Activated naive CD8-positive, alpha-beta T cell treated with anti-CD3 and anti-CD28 coated beads for 36 hours (primary cell): Measurements from ENCODE around the gene ATOSB. TPM values are rescaled to one million over a fixed set of nuclear protein-coding genes. Genes with fewer than 3 reads are reported as not detected.
"Not testable (repeated sequence)": the region's sequence is repeated elsewhere in the genome, so short reads cannot be mapped to it uniquely, and the experiment has no call there.

Experiments used
- DNase-seq: peaks from one replicate; pipeline ENCODE4 v3.0.0; 2021
- H3K27ac Mint-ChIP-seq: one replicate; pipeline ENCODE4 v1.8.0; 2022; ENCODE audit warnings: mild to moderate bottlenecking, moderate library complexity, mixed read lengths
- H3K27me3 Mint-ChIP-seq: one replicate; pipeline ENCODE4 v1.8.0; 2022; ENCODE audit warnings: mild to moderate bottlenecking, mixed read lengths
- H3K36me3 Mint-ChIP-seq: one replicate; pipeline ENCODE4 v1.8.0; 2021; ENCODE audit warnings: mild to moderate bottlenecking, mixed read lengths
- H3K4me1 Mint-ChIP-seq: one replicate; pipeline ENCODE4 v1.8.0; 2021; ENCODE audit warnings: mixed read lengths
- H3K4me3 Mint-ChIP-seq: one replicate; pipeline ENCODE4 v1.8.0; 2022; ENCODE audit warnings: mild to moderate bottlenecking, moderate library complexity, mixed read lengths
- H3K9me3 Mint-ChIP-seq: one replicate; pipeline ENCODE4 v1.8.0; 2022; ENCODE audit warnings: mixed read lengths
- total RNA-seq, 2 experiments: library from RNA; stranded (reverse); gene quantifications; one replicate each; pipeline ENCODE4 v1.2.3, GENCODE V29; 2021

The ATOSB gene, protein sequence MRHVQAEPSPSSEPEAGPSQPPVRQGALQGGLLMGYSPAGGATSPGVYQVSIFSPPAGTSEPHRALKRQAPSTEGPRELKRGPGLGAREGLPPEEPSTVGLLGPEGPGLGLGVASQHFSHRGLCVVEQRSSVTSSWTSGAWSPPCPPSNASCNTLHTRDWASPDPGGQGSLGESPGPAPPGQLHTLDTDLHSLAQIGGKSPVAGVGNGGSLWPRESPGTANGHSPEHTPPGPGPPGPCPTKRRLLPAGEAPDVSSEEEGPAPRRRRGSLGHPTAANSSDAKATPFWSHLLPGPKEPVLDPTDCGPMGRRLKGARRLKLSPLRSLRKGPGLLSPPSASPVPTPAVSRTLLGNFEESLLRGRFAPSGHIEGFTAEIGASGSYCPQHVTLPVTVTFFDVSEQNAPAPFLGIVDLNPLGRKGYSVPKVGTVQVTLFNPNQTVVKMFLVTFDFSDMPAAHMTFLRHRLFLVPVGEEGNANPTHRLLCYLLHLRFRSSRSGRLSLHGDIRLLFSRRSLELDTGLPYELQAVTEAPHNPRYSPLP
- 1 to 10 TPM; 3.8 to 4.1 TPM for total RNA-seq

DNA sequence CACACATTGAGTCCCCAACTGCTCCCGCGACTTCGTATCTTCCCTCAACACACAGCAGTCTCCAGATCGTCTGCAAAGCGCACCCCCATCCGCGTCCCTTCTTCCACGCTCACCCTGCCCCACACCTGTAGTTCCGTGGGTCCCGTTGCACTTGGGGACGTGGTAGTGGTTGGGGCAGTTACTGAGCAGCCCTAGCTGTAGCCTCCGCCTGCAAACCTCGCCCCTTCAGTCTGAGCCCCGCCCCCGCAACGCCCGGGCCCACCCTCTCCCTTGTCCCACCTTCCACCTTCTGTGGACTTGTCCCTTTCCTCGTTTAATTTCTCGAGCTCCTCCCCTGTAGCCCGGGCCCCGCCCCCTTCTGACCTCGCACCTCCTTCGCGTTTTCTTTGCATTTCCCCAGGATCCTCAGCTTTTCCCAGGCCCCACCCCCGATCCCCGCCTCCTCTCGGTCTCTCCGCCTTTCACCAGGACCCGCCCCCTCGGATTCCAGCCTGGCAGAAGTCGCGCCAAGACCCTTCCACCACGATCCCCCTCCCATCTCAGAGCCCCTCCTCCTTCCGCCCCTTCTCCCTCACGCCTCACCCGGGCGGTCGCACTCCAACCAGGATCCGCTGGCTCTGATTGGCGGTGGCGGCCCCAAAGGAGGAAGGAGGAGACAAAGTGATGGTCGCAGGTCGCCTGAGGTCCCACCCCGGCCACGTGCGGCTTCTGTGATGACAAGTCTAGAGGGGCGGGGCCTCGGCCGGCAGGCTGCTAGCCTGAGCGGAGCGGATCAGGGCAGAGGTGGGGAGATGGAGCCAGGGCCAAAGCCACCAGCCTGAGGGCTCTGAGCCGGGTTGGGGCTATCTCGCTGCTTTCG is at the start of gene ATOSB:
TSS of gene ATOSB (minus strand) at position 183 of the 859 bp plus-strand sequence. CDS start 7,588 bp downstream, outside the sequence.
- H3K4me1 Mint-ChIP-seq, result peaks cover 40% of the 10 kb centered on the region
- peak; percentile 95 for DNase-seq
- peaks cover 2% of the 10 kb centered on the region for H3K9me3 Mint-ChIP-seq
- peak within 1 kb of the TSS; percentile 88 for H3K27ac Mint-ChIP-seq
- peak within 1 kb of the TSS; percentile 92 for H3K4me3 Mint-ChIP-seq
- H3K36me3 Mint-ChIP-seq, result no peaks in the 10 kb centered on the region
- no peaks in the 10 kb centered on the region for H3K27me3 Mint-ChIP-seq

- no peaks in the 10 kb centered on the region for H3K36me3 Mint-ChIP-seq
- H3K9me3 Mint-ChIP-seq, result no peaks in the 10 kb centered on the region
- DNase-seq, result no peak
- peaks cover 10% of the 10 kb centered on the region for H3K4me1 Mint-ChIP-seq
- no peak overlapping the region for H3K27ac Mint-ChIP-seq
- H3K4me3 Mint-ChIP-seq, result no peak overlapping the region
- peaks cover 12% of the 10 kb centered on the region for H3K27me3 Mint-ChIP-seq
Observed at GRCh38 chr9:35164711-35165110, 49.0 kb upstream of the ATOSB start.

DNA sequence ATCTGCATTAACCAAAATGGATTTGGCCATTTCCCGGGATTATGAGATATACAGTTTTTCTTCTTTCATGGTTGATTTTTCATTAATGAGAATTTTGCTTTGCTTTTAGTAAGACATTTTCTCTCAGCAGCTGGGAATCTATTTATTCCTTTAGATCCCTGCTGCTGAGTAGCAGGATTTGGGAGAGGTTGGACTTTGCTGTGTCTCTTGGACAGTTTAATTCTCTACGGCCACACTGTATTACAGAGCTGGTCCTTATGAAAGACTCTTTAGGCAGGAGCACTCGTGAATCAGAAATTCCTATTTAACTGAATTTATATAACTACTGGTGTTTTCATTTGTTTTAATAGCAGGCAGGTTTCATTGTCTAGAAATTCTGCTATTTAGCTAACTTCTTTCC is 47.8 kb upstream of the ATOSB start:
- Mint-ChIP-seq H3K4me3 (no peak overlapping the region), H3K36me3 (no peaks in the 10 kb centered on the region), H3K4me1 (peaks cover 12% of the 10 kb centered on the region), H3K27ac (no peak overlapping the region), H3K9me3 (no peaks in the 10 kb centered on the region), H3K27me3 (peaks cover 12% of the 10 kb centered on the region)
- DNase-seq, result no peak

DNA sequence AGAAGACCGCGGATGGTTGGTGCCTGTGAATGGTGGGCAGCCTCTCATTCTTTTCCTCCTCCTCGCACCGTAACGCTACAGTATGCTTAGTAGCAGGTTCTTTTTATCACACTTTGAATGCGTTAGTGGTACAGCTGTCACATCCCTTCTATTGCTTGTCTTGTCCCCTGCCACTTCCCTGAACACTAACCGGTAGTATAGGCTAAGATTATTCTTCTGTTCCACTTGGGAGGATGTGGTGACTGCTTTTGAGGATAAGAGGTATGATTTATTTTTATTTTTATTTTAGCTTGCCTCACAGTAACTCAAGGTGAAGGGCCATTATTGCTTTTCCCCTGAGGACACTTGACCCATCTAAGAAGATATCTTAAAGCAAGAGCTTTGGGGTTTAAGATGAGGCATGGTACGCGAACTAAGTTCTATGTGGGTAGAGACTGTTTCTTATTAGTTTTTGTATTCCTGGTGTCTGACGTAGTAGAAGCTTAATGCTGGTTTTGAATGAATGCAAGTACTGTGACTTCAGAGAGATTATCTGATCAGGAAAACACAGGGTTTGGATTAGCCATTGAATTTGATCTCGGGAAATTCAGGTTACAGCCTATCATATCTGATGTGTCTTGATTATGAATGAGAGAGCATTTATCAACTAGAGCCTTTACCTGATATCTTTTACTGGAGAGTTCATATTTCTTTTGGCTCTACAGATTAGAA is 47.1 kb upstream of the ATOSB start:
- peaks cover 12% of the 10 kb centered on the region for H3K4me1 Mint-ChIP-seq
- DNase-seq, result no peak
- H3K27me3 Mint-ChIP-seq, result peaks cover 12% of the 10 kb centered on the region
- peak overlapping the region; percentile 86 for H3K4me3 Mint-ChIP-seq
- H3K36me3 Mint-ChIP-seq, result no peaks in the 10 kb centered on the region
- H3K27ac Mint-ChIP-seq, result no peak overlapping the region
- no peaks in the 10 kb centered on the region for H3K9me3 Mint-ChIP-seq

GRCh38 chr9:35161713-35162604 is 46.3 kb upstream of the ATOSB start, which contains the start of gene UNC13B:
Gene UNC13B, plus strand, starts transcription at chr9:35162009. Its CDS starts 275 bp downstream, at chr9:35162284.
- DNase-seq, result peak; percentile 77
- no peaks in the 10 kb centered on the region for H3K36me3 Mint-ChIP-seq
- no peak within 1 kb of the TSS for H3K27ac Mint-ChIP-seq
- H3K27me3 Mint-ChIP-seq, result peaks cover 12% of the 10 kb centered on the region
- H3K4me3 Mint-ChIP-seq, result peak within 1 kb of the TSS; percentile 86
- peaks cover 12% of the 10 kb centered on the region for H3K4me1 Mint-ChIP-seq
- no peaks in the 10 kb centered on the region for H3K9me3 Mint-ChIP-seq

GRCh38 chr9:35158501-35159280 is 43.0 kb upstream of the ATOSB start:
- Mint-ChIP-seq H3K27me3 (peaks cover 11% of the 10 kb centered on the region), H3K4me3 (no peak overlapping the region), H3K36me3 (no peaks in the 10 kb centered on the region), H3K9me3 (no peaks in the 10 kb centered on the region), H3K27ac (no peak overlapping the region), H3K4me1 (peaks cover 12% of the 10 kb centered on the region)
- DNase-seq, result no peak

DNA sequence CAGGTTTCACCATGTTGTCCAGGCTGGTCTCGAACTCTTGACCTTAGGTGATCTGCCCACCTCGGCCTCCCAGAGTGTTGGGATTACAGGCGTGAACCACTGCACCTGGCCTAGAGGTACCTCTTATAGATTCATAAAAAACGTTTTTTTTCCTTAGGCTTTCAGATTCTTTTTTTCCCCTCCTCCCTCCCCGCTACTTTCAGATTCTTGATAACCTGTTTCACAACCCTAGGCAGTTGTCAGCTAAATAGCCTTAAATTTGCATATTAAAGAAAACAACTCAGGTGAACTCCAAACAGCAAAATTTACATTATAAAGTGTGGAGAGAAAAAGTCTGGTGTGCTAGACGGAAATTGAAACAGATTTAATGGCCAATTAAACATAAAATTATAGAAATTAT is 42.2 kb upstream of the ATOSB start:
- not testable (repeated sequence) for H3K27me3 Mint-ChIP-seq, H3K4me3 Mint-ChIP-seq, H3K27ac Mint-ChIP-seq, H3K9me3 Mint-ChIP-seq, H3K36me3 Mint-ChIP-seq, DNase-seq
- H3K4me1 Mint-ChIP-seq, result peaks cover 10% of the 10 kb centered on the region

GRCh38 chr9:35156781-35157180 is 41.1 kb upstream of the ATOSB start:
- peaks cover 6% of the 10 kb centered on the region for H3K4me1 Mint-ChIP-seq
- H3K27me3 Mint-ChIP-seq, result no peaks in the 10 kb centered on the region
- H3K36me3 Mint-ChIP-seq, result no peaks in the 10 kb centered on the region
- no peak overlapping the region for H3K4me3 Mint-ChIP-seq
- H3K27ac Mint-ChIP-seq, result no peak overlapping the region
- H3K9me3 Mint-ChIP-seq, result no peaks in the 10 kb centered on the region
- DNase-seq, result no peak

GRCh38 chr9:35152926-35153325 is 37.3 kb upstream of the ATOSB start:
- H3K27me3 Mint-ChIP-seq, result no peaks in the 10 kb centered on the region
- peaks cover 19% of the 10 kb centered on the region for H3K9me3 Mint-ChIP-seq
- H3K27ac Mint-ChIP-seq, result no peak overlapping the region
- H3K4me3 Mint-ChIP-seq, result no peak overlapping the region
- H3K36me3 Mint-ChIP-seq, result peaks cover 4% of the 10 kb centered on the region
- H3K4me1 Mint-ChIP-seq, result no peaks in the 10 kb centered on the region
- DNase-seq, result no peak

DNA sequence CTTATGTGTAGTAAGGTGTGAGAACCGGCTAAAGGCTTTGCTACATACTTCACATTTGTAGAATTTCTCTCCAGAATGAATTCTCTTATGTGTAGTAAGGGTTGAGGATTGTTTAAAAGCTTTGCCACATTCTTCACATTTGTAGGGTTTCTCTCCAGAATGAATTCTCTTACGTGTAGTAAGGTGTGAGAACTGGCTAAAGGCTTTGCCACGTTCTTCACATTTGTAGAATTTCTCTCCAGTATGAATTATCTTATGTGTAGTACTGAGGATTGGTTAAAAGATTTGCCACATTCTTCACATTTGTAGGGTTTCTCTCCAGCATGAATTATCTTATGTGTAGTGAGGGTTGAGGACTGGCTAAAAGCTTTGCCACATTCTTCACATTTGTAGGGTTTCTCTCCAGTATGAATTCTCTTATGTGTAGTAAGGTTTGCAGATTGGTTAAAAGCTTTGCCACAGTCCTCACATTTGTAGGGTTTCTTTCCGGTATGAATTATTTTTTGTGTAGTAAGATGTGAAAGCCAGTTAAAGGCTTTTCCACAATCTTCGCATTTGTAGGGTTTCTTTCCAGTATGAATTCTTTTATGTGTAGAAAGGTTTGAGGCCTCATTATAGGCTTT is 32.4 kb upstream of the ATOSB start:
- not testable (repeated sequence) for H3K4me1 Mint-ChIP-seq

GRCh38 chr9:35142037-35142436 is 26.4 kb upstream of the ATOSB start:
- no peaks in the 10 kb centered on the region for H3K4me1 Mint-ChIP-seq
- peaks cover 14% of the 10 kb centered on the region for H3K9me3 Mint-ChIP-seq
- no peaks in the 10 kb centered on the region for H3K27me3 Mint-ChIP-seq
- peaks cover 11% of the 10 kb centered on the region for H3K36me3 Mint-ChIP-seq
- H3K4me3 Mint-ChIP-seq, result no peak overlapping the region
- no peak overlapping the region for H3K27ac Mint-ChIP-seq
- no peak for DNase-seq

More for the DNA sequence above, 32.4 kb upstream of the ATOSB start:
- not testable (repeated sequence) for H3K4me3 Mint-ChIP-seq, H3K27ac Mint-ChIP-seq, H3K27me3 Mint-ChIP-seq, DNase-seq, H3K36me3 Mint-ChIP-seq
- peaks cover 37% of the 10 kb centered on the region for H3K9me3 Mint-ChIP-seq

- DNase-seq, result no peak
- Mint-ChIP-seq H3K4me3 (no peak overlapping the region), H3K27ac (no peak overlapping the region), H3K27me3 (no peaks in the 10 kb centered on the region), H3K9me3 (peaks cover 8% of the 10 kb centered on the region), H3K4me1 (no peaks in the 10 kb centered on the region), H3K36me3 (peaks cover 11% of the 10 kb centered on the region)
Observed at GRCh38 chr9:35140093-35140492, 24.4 kb upstream of the ATOSB start.

DNA sequence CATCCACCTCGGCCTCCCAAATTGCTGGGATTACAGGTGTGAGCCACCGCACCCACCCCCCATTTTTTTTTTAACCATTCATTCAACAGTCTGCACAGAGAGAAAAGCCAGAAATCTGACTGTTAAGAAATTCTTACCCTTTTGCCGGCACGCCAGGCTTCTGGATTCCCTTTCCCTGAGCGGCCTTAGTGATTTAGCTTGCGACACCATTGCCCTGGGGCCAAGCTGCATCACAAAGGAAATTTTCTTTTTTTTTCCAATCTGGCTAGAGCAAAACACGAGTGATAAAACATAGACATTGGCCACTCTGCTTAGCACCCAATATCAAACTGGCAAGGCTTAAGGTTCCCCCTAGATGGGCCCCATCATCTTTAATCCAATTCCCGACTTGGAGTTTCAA is 21.2 kb upstream of the ATOSB start:
- Mint-ChIP-seq H3K36me3 (peaks cover 3% of the 10 kb centered on the region), H3K4me1 (no peaks in the 10 kb centered on the region), H3K4me3 (no peak overlapping the region), H3K27ac (no peak overlapping the region), H3K9me3 (peaks cover 3% of the 10 kb centered on the region), H3K27me3 (no peaks in the 10 kb centered on the region)
- DNase-seq, result no peak
